Stimulated activated CD4-positive, alpha-beta T cell treated with anti-CD3 and anti-CD28 coated beads, TNF-alpha, amount 100 ng/mL, for 1 hour (primary cell): ENCODE results near the gene CD3D.
A peak's percentile ranks its signal among the peaks of the same experiment; 100 is the strongest.
"Not testable (repeated sequence)": the region's sequence is repeated elsewhere in the genome, so short reads cannot be mapped to it uniquely, and the experiment has no call there.

Experiments used
- DNase-seq, 3 donors: peaks; one replicate each; pipeline ENCODE4 v3.0.0-alpha.2; 2020; ENCODE audit warnings: low read depth in 3 of 3, low spot score in 1 of 3

The CD3D gene

DNA sequence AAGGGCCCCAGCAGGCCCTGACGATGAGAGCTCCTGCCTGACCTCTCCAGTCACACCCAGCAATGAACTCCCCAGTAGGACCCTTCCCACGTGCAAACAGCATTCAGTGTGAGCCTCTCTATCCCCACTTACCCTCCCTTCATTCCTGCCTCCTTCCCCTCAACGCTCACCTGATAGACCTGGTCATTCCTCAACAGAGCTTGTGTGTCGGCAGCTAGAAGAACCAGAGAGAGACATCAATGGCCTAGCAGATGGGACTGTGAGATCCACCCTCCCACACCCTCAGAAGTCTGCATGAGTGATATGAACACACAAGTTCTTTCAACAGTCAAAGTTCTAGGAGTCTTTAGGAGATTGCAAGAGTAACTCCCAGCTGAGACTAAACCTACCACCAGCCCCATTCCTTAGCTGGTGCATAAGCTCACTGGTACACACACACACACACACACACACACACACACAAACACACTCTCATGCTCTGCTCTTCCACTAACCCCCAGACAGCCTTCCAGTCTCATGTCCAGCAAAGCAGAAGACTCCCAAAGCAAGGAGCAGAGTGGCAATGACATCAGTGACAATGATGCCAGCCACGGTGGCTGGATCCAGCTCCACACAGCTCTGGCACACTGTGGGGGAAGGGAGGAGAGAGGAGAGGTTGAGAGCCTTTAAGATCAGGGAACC is 3.1 kb downstream of the CD3D start:
- no peak for DNase-seq

DNA sequence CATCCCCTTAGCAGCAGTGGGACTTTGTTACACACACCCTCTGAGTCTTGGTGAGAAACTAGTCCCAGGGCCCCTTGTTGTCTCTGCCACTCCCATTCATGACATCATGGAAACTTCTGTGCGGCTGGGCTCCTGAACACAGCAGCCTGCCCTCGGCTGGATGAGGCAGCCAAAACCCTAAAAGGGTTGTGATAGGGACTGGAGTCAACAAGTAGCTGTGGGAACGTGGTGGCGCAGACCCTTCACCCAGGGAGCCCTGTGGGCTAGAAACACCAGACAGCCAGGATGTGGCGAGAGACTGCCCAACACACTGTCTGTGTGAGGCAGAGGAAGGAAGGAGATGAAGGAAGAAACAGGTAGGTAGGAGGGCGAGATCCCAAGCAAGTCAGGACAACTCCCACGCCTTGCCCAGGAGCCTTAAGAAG is 3.9 kb downstream of the CD3D start:
- DNase-seq = peak; percentile 53 to 87 (median 81)

DNA sequence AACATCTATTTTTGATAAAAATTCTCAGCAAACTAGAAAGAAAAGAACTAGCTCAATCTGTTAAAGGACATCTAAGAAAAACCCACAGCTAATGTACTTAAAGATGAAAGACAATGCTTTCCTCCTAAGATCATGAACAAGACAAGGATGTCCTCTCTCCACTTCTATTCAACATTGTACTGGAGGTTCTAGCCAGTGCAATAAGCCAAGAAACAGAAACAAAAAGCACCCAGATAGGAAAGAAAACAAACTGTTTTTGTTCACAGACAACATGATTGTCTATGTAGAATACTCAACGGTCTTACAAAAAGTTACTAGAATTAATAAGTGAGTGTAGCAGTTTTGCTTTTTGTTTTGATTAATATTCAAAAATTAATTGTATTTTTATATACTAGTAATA is 7.8 kb downstream of the CD3D start:
- no peak for DNase-seq

GRCh38 chr11:118328745-118329144 is 13.8 kb downstream of the CD3D start:
- DNase-seq = no peak

- DNase-seq = no peak
Measured at GRCh38 chr11:118325283-118325682, 17.2 kb downstream of the CD3D start.

- no peak for DNase-seq
Measured at GRCh38 chr11:118322721-118323120, 19.8 kb downstream of the CD3D start.

GRCh38 chr11:118321386-118322082 is 21.0 kb downstream of the CD3D start:
- DNase-seq = no peak

- DNase-seq = no peak
Measured at GRCh38 chr11:118320515-118320914, 22.0 kb downstream of the CD3D start.

- no peak for DNase-seq
Measured at GRCh38 chr11:118319337-118319707, 23.2 kb downstream of the CD3D start.

DNA sequence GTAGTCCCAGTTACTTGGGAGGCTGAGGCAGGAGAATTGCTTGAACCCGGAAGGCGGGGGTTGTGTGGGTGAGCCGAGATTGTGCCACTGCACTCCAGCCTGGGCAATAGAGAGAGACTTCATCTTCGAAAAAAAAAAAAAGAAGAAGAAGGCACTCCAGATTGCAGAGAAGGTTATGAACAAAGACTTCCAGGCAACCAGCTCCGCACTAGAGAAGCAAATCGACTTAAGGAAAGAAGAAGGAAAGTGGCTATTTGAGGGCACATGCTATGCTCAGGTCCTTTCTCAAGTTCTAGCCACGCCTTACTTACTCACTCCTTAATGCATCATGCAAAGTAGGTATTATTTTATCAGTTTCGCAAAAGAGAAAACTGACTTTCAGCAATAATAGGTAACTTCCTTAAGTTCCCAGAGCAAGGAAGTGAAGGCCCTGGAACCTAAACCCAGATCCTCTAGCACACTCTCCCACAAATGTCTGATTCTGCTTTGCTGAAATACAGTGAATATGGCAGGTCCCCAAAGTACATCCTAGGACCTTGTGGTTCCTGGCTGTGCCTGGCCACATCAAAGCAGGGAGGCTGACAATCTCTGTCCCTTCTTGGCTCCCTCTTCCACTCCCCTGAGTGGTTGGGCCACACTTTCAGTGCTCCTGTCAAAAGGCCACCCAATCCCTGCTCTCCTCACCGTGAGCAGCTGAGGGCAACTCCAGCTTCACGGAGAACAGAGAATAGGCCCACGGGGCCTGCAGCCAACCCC is 23.7 kb downstream of the CD3D start:
- no peak for DNase-seq

DNA sequence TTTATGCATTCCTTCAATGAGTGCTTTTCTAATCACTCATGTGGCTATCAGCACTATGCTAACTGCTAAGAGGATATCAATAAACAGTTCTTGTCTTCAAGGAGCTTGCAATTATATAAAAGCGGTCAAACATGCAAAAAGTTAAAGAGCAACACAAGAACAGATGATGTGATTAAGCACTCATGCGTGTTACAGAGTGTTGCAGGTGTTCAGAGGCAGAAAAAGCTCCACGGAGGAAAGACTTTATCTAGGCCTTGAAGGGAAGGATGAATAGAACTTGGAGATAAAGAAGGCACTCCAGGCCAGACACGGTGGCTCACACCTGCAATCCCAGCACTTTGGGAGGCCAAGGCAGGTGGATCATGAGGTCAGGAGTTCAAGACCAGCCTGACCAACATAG is 24.4 kb downstream of the CD3D start:
- no peak for DNase-seq

GRCh38 chr11:118314988-118315411 is 27.5 kb downstream of the CD3D start:
- no peak for DNase-seq

- no peak for DNase-seq
Measured at GRCh38 chr11:118313242-118313641, 29.3 kb downstream of the CD3D start.

- no peak for DNase-seq
Measured at GRCh38 chr11:118312328-118312727, 30.2 kb downstream of the CD3D start.

DNA sequence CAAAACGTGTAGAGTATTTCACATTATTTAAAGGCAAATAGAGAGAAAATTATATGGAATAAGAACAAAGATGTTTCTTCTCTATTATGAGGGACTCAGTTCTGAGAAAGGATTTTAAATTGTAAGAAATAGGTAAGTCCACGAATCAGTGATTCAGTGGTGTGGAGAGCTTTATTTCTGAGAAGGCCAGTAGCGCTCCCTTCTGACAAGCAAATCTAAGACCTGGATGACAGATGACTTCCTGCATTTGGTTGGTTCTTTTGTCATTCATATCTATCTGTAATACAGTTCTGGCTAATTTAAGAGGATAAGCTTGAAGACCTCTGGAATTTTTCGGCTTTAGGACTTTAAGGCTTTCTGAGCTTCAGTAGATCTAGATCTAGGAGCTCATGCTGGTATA is 31.0 kb downstream of the CD3D start:
- DNase-seq = no peak

DNA sequence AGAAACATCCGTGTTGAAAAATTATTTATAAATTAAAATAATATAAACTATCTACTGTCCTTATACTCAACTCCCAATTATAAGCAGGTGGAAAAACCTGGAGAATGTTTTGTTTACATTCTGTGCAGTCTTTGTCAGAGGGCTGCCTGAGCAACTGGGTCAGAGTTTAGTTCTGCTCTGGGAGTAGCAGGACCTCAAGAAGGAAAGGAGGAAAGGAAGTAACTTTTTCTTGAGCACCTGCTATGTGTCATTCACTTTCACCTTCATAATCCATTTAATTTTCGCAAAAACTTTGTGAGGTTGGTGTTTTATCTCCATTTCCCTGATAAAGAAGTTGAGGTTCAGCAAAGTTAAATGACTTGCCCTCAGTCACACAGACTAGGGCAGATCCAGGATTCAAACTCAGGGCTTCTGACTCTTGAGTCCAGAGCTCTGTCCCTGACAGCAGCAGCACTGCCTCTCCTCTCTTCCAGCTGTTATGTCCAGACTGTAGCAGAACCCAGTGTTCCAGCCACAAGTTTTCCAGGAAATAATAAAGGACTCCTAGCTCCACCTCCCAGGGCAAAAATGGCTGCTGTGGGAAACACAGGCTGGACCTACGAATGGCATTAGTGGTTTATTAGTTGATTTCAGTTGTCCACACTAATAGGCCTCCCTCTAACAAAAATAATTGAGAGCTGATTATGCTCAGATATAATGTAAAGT is 31.6 kb downstream of the CD3D start:
- DNase-seq = no peak

GRCh38 chr11:118310271-118310670 is 32.2 kb downstream of the CD3D start:
- DNase-seq = no peak

DNA sequence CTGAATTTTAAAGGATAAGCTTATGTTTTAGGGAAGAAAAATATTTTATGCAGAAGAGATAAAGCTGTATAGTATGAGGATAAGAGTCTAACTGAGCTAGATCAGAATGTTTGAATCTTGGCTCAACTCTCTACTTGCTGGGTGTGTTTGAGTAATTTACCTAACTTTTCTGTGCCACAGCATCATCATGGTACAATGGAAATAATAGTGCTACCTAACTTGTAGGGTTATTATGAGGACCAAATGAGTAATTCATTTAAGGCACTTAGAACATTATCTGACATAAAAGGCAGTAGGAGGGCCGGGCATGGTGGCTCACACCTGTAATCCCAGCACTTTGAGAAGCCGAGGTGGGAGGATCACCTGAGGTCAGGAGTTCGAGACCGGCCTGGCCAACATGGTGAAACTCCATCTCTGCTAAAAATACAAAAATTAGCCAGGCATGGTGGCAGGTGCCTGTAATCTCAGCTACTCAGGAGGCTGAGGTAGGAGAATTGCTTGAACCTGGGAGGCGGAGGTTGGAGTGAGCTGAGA is 33.4 kb downstream of the CD3D start:
- DNase-seq = not testable (repeated sequence)

GRCh38 chr11:118306556-118306955 is 35.9 kb downstream of the CD3D start:
- peak in 1 of 3 donors; percentile 37 for DNase-seq

DNA sequence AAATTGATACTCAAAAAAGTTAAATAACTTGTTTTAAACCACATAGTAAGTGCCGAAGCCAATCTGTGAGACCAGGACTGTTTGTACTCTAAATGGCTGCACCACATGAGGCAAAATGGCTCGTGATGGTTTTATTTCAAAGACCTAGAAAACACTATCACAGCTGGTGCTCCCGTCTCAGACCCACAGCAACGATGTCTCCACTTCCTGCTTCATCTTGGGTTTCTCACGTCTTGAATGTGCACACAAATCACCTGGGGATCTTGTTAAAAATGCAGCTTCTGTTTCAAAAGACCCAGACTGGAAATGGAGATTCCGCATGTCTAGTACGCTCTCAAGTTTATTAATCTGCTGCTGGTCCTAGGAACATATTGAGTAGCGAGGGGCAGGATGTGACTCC is 36.8 kb downstream of the CD3D start:
- DNase-seq = peak in 1 of 3 donors; percentile 29

- DNase-seq = peak in 2 of 3 donors; percentile 28 to 43
Measured at GRCh38 chr11:118304568-118305248, 37.8 kb downstream of the CD3D start, which contains the start of gene CD3E. TSS of gene CD3E (plus strand) at chr11:118304730. CDS start at chr11:118304953, 223 bp downstream.
